Stomach (tissue), 9 donors: ENCODE data around the gene NRN1L. TPM values are rescaled to one million over a fixed set of nuclear protein-coding genes. Genes with fewer than 3 reads are reported as not detected.
A peak's percentile ranks its signal among the peaks of the same experiment; 100 is the strongest.

Experiments used
- DNase-seq, 2 donors: peaks; one replicate each; pipeline versions ENCODE4 v3.0.0 to v3.0.0-alpha.2; 2013 to 2019
- H3K27ac ChIP-seq, 5 donors: fragments of 200-600 bp in 4 of 5; sonication (generic) in 4 of 5; one replicate each; pipeline ENCODE4 v1.5.1; 2013 to 2019; ENCODE audit warnings: mild to moderate bottlenecking in 1 of 5, moderate library complexity in 1 of 5
- H3K27me3 ChIP-seq, 3 donors: fragments of 200-600 bp; sonication (generic); one replicate each; pipeline ENCODE4 v1.5.1; 2017 to 2019; ENCODE audit warnings: mixed run types in 1 of 3
- H3K36me3 ChIP-seq, 4 donors: fragments of 200-600 bp; sonication (generic); 1 replicate in 3 of 4; 2 replicates in 1 of 4; pipeline ENCODE4 v1.5.1; 2016 to 2019
- H3K4me1 ChIP-seq, 4 donors: fragments of 200-600 bp; sonication (generic); one replicate each; pipeline ENCODE4 v1.5.1; 2016 to 2019
- H3K4me3 ChIP-seq, 4 donors: fragments of 200-600 bp; sonication (generic) in 3 of 4; one replicate each; pipeline ENCODE4 v1.5.1; 2016 to 2019; ENCODE audit warnings: mild to moderate bottlenecking in 1 of 4
- H3K9me3 ChIP-seq, 4 donors: fragments of 200-600 bp; sonication (generic); one replicate each; pipeline ENCODE4 v1.5.1; 2016 to 2019
- CTCF ChIP-seq, 7 experiments: fragments of 450-650 bp in 4 of 7; fragments of 200-600 bp in 3 of 7; sonication (generic) in 3 of 7; IDR thresholded peaks; one replicate each; pipeline ENCODE4 v1.5.1; 2016 to 2019; ENCODE audit warnings: antibody characterized with exemption in 7 of 7, control low read depth in 2 of 7, mild to moderate bottlenecking in 1 of 7
- EP300 ChIP-seq: sonication (generic); formaldehyde crosslinking; IDR thresholded peaks from one replicate; pipeline ENCODE4 v1.6.1; 2017; ENCODE audit warnings: antibody characterized with exemption
- POLR2A ChIP-seq, 4 donors: fragments of 450-650 bp; IDR thresholded peaks; one replicate each; pipeline ENCODE4 v1.6.1; 2016; ENCODE audit warnings: antibody characterized with exemption in 4 of 4, control low read depth in 2 of 4, mild to moderate bottlenecking in 1 of 4, moderate library complexity in 1 of 4
- POLR2AphosphoS5 ChIP-seq, 3 donors: sonication (generic); formaldehyde crosslinking; IDR thresholded peaks; one replicate each; pipeline ENCODE4 v1.6.1; 2016; ENCODE audit warnings: antibody characterized with exemption in 3 of 3
- WGBS, 5 donors: extraction: QIAGEN DNeasy Blood & Tissue Kit in 3 of 5; methylation state at CpG; one replicate each; pipeline versions ENCODE4 v1.1.5 to v1.1.7; 2013 to 2018; 5-methylcytosine and 5-hydroxymethylcytosine counted together
- intact Hi-C: fragments of 100-400 bp; cut with DNase I; formaldehyde crosslinking; loops from one replicate; pipeline ENCODE4 v1.15.1; 2023; ENCODE audit warnings: low total_unique reads
- polyA plus RNA-seq, 3 donors: library from polyadenylated mRNA; stranded (reverse); fragments of 200-250 nt; gene quantifications; one replicate each; pipeline ENCODE4 v1.2.3, GENCODE V29; 2013
- total RNA-seq, 5 donors: library from RNA; depleted of rRNA; stranded (reverse); fragments of >200 nt; gene quantifications; one replicate each; pipeline versions ENCODE4 v1.1.0 to v1.2.3, GENCODE V29; 2014 to 2016
- donor health status: healthy with polysubstance abuse.
- donor health status: Bipolar disorder and iron deficiency.
- donor health status: healthy.

The NRN1L gene
- total and polyA plus RNA-seq, 8 donors, result 2.0 to 2.7 TPM; not detected in 6

- TF ChIP-seq EP300, result no peak
- no peak for TF ChIP-seq POLR2AphosphoS5 (IDR thresholded peaks at IDR 0.05)
- TF ChIP-seq POLR2A (IDR thresholded peaks at IDR 0.05), result no peak
- TF ChIP-seq CTCF (IDR thresholded peaks at IDR 0.05), result no peak
- intact Hi-C loops, result no loop called here
- Histone ChIP-seq H3K4me3 (peak overlapping the region; percentile 73 to 99 (median 79)), H3K4me1 (peaks cover 20 to 48% (median 41%) of the 10 kb centered on the region in 4 donors), H3K27ac (peak overlapping the region in 4 of 5 donors; percentile 94 to 99 (median 94)), H3K9me3 (no peaks in the 10 kb centered on the region), H3K27me3 (no peaks in the 10 kb centered on the region), H3K36me3 (no peaks in the 10 kb centered on the region)
- 50 to 71% (median 66%) methylated on average over 5 of the region's 5 CpGs for WGBS, 5 donors
- DNase-seq, result no peak
Measured at GRCh38 chr16:67892375-67892774, 7.7 kb downstream of the NRN1L start.

DNA sequence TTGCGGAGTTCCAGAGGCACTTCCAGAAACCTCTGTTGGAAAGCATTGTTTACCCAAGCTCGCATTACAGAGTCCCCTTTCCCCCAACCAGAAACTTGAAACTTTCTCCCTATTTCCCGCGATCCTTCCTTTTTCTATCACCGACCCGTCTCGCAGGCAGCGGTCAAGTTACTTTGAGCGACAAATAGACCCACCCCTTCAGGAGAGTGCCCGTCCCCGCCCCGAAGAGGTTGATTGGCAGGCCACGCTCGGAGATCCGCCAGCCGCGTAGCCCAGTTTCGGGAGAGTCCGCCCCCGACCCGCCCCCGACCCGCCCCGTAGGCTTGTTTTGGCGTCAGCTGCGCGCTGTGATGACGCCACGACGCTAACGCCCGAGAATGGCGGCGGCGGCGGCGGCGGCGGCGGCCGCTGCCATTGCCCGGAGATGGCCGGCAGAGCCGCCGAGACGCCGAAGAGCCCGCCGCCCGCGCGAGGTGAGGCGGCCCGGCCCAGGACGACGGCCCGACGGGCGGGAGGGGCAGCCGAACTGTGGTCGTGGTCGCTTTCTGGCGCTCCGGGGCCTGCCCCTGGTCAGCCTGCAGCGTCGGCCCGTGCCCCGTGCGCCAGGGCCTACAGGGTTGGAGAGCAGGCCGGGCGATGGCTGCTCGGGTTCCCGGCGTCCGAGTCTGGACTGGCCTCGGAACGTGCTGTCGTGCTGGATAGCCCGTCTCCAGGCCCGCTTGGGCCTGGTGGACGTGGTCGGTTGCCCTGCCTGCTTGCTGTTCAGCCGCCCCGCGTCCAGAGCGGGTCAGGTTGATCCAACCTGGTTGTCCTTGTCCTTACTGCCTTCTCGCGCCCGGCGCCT, 8.4 kb downstream of the NRN1L start, which contains the start of gene PSKH1:
Gene PSKH1 (plus strand): TSS at position 356 of the 844 bp plus-strand sequence. CDS start 15,496 bp downstream, outside the sequence.
- Histone ChIP-seq H3K4me3 (peak within 1 kb of the TSS; percentile 73 to 99 (median 79)), H3K36me3 (no peaks in the 10 kb centered on the region), H3K27ac (peak within 1 kb of the TSS; percentile 94 to 99 (median 95)), H3K9me3 (no peaks in the 10 kb centered on the region), H3K27me3 (no peaks in the 10 kb centered on the region), H3K4me1 (peaks cover 20 to 55% (median 48%) of the 10 kb centered on the region in 4 donors)
- intact Hi-C loops, result no loop called here
- peak; percentile 98 to 99 for DNase-seq
- no peak for TF ChIP-seq CTCF (IDR thresholded peaks at IDR 0.05)
- peak in 2 of 3 donors; percentile 67 to 75 for TF ChIP-seq POLR2AphosphoS5 (IDR thresholded peaks at IDR 0.05)
- no peak for TF ChIP-seq POLR2A (IDR thresholded peaks at IDR 0.05)
- TF ChIP-seq EP300, result no peak
- WGBS, 5 donors, result 0 to 1% (median 1%) methylated on average over 21 to 90 of the region's 90 CpGs

DNA sequence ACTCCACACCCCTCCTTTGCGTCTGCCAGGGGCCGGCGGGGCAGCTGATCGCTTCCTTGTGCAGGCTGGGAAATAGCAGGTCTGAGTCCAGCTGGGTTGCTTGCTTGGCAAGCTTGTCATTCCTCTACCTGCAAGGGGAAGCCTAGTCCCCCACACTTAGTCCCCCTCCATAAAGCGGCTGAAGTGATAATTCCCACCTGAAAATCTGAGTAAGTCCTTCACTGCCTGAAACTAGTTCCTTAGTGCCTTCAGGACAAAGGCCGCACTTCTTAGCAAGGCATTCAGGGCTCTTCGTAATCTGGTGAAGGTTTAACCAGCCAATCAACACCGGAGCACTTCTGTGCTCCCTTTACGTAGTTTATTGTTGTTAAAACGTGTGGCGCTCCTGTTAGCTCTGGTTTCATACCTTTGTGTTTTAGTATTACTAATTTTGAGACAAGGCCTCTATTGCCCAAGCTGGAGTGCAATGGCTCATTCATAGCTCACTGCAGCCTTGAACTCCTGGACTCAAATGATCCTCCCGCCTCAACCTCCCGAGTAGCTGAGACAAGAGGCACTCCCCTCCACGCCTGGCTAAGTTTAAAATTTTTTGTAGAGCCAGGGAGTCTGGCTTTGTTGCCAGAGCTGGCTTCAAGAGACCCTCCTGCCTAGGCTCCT, 9.2 kb downstream of the NRN1L start:
- Histone ChIP-seq H3K27me3 (no peaks in the 10 kb centered on the region), H3K4me1 (peaks cover 20 to 58% (median 54%) of the 10 kb centered on the region in 4 donors), H3K36me3 (no peaks in the 10 kb centered on the region), H3K27ac (peak overlapping the region; percentile 94 to 99 (median 95)), H3K9me3 (no peaks in the 10 kb centered on the region), H3K4me3 (peak overlapping the region; percentile 73 to 99 (median 79))
- no peak for TF ChIP-seq POLR2A (IDR thresholded peaks at IDR 0.05)
- no peak for TF ChIP-seq POLR2AphosphoS5 (IDR thresholded peaks at IDR 0.05)
- TF ChIP-seq CTCF (IDR thresholded peaks at IDR 0.05), result no peak
- no peak for TF ChIP-seq EP300
- intact Hi-C loops, result no loop called here
- 9 to 23% (median 11%) methylated on average over 10 to 14 of the region's 14 CpGs for WGBS, 5 donors
- DNase-seq, result peak in 1 of 2 donors; percentile 44

DNA sequence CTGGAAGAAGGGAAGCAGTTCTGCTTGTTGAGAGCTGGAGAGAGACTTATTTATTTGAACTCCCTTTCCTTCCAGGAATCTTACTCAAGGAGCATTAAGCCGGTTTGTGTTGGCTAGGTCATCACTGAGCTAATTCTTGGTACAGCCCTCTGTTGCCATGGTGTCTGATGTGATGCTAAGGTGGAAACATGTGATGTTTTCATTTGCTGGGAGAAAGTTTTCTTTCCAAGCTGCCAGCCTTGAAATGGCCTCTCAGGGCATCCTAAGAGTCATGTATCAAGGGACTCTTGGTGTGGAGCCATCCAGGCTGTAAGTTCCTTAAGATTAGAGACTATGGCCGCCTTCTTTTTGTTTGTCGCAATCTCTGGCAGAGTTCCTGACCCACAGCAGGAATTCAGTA, 12.5 kb downstream of the NRN1L start:
- no peak for DNase-seq
- WGBS, 5 donors, result 13 to 67% (median 56%) methylated on average over 3 of the region's 3 CpGs
- Histone ChIP-seq H3K27ac (peak overlapping the region in 3 of 5 donors; percentile 2 to 50 (median 32)), H3K4me1 (peaks cover 20 to 68% (median 59%) of the 10 kb centered on the region in 4 donors), H3K36me3 (peaks cover 0 to 15% (median 8%) of the 10 kb centered on the region in 4 donors), H3K9me3 (no peaks in the 10 kb centered on the region), H3K27me3 (no peaks in the 10 kb centered on the region), H3K4me3 (no peak overlapping the region)
- TF ChIP-seq CTCF (IDR thresholded peaks at IDR 0.05) (no peak), EP300 (no peak), POLR2A (IDR thresholded peaks at IDR 0.05) (no peak), POLR2AphosphoS5 (IDR thresholded peaks at IDR 0.05) (no peak)
- intact Hi-C loops, result no loop called here
